NCI-H1417 (cell line): ENCODE data around the gene APCDD1.
"Not testable (repeated sequence)": the region's sequence is repeated elsewhere in the genome, so short reads cannot be mapped to it uniquely, and the experiment has no call there.

ENCODE experiments used
- DNase-seq, 3 experiments: peaks; one replicate each; lab custom pipeline; 2025; lab: John Stamatoyannopoulos, UW

Gene APCDD1

DNA sequence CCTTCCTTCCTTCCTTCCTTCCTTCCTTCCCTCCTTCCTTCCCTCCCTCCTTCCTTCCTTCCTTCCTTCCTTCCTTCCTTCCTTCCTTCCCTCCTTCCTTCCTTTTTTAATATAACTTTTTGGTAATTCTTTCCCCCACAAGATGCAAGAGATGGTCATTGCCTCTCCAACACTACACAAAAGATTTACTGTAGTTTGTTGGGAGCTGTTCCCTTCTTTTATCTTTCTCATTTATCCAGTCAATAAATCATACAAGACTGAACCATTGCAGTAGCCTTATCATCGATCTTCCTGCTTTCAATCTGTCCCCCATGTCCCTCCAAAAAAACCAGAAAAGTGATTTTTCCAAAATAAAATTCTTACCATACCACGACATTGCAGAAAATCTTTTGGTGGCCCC lies 8.2 kb downstream of the APCDD1 start:
- DNase-seq, result no peak

DNA sequence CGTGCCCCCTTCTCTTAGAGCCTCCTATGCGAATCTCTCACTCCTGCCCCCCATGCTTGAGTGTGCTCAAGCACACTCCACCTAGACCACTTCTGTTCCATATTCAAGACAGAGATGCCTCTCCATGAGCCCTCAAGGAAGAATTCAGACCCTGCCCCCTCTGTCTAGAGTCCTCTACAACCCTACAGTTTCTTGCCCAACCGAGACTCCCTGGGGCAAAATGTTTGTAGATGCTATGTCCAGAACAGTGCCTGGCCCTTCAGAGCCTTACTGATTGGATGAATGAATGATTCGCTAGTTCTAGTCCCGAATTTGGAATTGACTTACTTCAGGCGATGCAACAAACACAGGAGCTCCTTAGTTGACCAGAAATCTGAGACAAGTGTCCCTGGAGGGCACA lies 8.7 kb downstream of the APCDD1 start:
- no peak for DNase-seq

DNA sequence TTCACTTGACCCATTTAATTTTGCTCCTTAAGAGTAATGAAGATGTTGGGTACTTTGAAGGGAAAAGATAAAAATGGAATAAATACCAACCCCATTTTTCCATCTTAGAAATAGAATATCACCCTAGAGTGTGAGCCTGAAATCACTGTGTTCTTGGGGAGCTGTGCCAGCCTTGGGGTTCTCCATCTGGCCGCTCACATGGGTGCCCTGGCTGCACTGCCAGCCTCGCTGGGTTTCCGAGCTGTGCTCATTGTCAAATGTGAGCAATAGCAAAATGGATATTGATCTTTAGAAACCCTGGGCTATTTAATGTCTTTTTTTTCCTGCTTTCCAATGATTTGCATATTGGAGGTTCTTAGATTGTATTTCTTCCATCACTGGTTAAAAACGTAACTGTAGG lies 9.3 kb downstream of the APCDD1 start:
- DNase-seq, result no peak

DNA sequence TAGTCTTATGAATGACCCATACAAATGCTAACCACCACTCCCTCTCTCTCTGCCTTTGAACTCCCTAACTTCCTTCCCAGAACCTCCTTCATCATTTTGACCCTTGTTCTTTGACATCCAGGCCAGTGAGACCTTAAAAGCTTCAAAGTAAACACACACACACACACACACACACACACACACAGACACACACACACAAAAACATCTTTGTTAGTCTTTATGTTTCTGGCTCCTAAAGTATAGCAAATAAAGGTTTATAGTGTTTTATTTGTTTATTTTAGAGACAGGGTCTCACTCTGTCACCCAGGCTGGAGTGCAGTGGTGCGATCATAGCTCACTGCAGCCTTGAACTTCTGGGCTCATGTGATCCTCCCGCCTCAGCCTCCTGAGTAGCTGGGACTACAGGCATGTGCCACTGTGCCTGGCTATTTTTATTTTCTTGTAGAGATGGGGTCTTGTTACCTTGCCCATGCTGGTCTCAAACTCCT lies 9.8 kb downstream of the APCDD1 start:
- DNase-seq, result not testable (repeated sequence)

DNA sequence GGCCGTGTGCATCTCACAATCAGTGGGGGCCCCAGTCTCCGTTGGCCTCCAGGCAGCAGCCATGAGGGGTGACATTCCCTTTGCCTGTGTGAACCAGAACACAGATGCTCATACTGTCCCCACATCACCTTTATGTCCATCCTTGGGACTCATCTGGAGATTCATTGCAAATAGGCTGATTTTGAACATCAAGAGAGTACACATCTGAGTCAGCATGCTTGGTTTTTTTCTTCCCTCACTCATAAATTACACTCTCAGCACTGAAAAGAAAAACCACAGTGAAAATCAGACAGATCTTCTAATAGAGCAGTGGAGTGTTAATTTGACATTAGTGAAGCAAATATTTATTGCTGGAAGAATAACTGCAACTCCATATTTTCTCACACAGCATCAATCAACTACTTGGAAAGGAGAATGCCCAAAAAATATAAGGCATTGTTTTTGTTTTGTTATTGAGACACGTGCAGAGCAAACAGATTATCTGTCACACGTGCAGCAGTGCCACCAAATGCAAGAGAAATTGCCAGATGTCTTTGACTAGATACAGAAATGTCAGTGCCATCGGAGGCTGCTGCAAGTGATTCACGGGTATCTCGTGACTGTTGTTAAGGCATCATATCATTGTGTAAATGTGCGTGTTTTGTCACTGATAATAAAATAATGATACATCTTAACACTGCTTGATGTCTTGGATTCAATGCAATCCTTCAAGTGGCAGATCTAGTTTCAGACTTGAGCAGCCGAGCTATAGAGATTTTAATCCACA lies 10.9 kb downstream of the APCDD1 start:
- peak in 2 of 3 experiments; percentile 11 to 60 for DNase-seq

DNA sequence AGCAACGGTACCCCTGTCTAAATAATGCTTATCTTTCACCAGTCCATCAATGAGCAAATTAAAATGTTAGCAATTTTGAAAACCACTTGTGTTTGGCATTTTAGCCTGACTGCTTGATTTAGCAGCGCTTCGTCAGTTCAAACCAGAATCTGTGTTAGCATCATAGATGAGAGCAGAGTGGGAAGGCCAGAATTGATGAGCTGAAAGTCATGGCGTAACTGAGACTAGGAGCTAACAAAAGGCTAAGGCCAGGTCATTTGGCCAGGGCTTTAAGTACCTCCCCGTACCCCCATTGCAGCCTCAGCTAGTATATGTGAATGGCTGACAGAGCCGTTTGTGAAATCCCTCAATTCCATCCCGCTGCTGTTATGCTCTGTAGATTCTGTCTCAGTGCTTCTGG lies 16.0 kb downstream of the APCDD1 start:
- no peak for DNase-seq

DNA sequence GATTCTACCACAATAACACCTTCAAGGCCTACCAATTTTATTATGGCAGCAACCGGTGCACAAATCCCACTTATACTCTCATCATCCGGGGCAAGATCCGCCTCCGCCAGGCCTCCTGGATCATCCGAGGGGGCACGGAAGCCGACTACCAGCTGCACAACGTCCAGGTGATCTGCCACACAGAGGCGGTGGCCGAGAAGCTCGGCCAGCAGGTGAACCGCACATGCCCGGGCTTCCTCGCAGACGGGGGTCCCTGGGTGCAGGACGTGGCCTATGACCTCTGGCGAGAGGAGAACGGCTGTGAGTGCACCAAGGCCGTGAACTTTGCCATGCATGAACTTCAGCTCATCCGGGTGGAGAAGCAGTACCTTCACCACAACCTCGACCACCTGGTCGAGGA lies 17.1 kb downstream of the APCDD1 start:
- no peak for DNase-seq

DNA sequence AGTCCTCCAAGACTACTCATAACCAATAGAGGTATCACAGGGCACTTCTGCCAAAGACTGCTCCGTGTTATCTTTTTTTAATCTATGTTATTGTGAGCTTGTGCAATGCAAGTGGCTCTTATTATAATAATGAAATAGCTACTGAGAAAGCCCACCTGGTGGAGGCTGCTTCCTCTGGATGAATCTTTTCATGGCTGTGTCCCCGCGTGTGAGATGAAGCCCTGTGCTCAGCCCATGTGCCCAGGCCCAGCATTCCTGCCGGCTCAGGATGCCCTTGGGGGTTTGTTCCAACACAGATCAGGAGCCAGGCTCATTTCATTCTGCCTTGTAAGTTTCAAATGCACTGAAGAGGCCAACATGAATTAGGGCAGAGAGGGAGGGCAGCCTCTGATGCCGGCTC lies 18.7 kb downstream of the APCDD1 start:
- no peak for DNase-seq

DNA sequence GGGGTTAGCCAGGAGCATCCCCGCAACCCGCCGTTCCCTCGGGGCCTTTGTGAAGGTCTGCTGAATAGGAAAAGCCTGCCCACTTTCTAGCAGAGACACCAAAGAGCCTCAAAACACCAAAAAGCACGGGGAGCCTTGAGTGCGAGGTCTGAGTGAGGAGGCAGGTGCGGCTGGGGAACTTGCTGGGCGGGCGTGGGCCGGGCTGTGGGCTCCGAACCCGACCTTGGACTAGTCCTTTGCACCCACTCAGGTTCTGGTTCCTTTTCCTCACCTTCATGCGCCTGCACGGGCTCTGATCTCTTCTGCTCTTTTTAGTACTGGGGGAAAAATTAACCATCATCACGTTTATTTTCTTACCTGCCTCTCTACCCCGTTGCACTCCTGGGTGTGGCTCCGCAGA lies 19.9 kb downstream of the APCDD1 start:
- no peak for DNase-seq

DNA sequence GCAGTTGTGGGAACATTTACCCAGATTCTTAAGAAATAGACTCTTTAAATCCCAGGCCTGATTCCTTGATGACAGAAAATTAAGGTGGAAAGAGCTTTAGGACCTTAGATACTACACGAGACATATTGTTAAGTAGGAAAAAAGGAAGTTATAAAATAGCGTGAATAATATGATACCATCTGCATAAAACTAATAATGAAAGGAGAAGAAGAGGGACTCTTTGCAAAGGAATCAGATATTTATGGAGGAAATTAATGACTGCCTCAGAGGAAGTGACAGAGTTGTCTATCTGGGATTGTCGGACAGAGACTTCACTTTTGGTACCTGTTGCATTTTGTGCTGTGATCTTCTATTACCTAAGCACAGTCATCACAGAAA lies 20.8 kb downstream of the APCDD1 start:
- no peak for DNase-seq

DNA sequence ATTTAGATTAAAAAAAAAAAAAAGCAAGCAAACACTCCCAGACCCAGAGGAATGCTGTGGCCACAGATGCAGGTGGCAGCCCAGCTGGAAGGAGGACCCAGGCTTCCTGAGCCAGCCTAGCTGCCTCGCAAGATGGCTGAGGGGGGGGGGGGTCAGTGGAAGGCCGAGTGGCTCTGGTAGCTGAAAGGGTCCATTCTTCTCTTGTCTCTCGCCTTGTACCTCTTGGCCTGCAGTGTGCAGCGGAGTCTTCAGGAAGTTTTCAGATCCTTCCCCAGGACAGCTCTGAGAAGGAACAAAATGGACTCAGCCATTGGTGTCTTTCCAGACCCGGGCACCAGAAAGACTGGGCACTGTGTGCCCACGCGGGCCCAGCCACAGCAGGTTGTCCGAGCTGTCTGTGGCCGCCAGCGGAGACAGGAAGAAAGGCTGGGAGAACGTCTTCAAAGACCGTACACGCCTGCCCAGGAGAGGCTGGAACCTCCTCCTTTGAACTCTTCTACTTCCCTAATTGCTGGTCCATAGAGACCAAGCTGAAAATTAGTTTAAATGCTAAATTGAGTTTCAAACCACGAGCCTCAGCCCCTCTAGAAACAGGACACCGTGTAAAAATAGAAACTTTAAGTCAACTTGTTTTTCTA lies 21.3 kb downstream of the APCDD1 start:
- DNase-seq, result no peak

DNA sequence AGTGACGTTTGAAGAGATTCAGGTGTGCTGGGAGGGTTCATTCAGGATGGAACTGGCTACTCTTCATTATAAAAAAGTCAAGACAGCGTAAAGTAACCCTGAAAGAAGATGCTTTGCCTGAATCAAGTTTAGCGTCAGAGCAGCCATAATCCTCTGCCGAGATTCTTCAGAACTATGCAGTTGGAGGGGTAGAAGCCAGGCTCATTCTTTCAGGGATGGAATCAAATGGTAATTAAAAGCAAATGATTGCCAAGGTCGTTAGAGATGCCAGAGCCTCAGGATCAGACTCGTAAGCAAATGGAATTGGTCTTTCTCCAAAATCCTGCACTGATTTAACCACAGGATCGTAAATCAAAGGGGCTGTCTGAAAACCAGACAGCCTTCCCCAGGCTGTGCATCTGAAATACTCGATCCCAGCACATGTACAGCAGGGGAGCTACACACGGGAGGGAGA lies 21.9 kb downstream of the APCDD1 start:
- peak; percentile 9 to 67 (median 22) for DNase-seq

DNA sequence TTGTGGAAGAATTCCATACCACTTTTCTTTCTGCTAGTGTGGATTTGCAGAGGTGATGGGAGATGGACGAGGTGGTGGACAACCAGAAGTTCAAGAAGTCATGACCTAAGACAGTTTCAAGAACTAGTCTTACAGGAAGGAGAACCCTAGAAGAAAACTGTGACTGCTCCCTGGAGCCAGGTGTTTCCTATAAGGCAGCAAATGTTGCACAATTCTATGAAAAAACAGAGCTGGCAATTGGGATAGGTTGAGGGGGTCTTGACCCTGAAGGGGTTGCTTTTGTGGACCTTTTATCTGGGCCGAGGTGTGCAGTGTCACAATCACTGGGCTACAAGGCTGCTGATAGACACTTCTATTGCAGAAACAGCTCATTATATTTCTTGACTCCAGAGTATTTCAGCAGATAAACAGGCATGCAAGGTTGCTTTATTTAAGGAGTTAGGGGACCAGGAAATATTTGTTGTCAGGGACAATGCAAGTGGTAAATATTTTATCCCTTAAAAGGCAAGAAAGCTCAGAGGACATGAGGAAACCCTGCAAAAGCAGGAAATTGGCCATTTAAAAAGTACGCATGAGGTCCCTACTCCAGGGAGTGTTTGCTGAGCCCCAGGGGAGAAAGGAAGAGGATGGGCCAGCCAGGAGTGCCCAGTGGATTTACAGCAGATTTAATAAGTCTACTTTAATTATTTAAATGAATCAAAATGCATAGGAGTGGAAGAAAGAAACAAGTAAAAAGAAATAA lies 22.9 kb downstream of the APCDD1 start:
- DNase-seq, result peak in 1 of 3 experiments; percentile 52

DNA sequence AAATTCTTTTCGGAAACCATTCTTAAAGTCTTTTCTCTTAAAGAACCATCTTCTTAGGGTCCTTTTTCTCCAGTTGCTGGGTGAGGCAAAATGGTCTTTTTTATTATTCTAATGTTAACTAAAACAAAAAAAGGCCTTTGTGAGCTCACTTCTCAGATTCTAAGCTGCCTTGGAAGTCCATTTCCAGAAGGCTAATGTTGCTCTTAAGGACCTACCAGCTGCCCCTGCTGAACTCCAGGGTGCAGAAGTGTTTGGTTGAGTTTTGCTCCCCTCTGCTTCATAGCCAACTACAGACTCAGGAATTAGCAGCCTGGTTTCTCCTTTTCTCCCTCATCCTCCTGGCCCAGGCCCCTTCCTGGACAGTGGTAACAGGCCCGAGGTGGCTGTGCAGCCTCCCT lies 23.4 kb downstream of the APCDD1 start:
- DNase-seq, result no peak

DNA sequence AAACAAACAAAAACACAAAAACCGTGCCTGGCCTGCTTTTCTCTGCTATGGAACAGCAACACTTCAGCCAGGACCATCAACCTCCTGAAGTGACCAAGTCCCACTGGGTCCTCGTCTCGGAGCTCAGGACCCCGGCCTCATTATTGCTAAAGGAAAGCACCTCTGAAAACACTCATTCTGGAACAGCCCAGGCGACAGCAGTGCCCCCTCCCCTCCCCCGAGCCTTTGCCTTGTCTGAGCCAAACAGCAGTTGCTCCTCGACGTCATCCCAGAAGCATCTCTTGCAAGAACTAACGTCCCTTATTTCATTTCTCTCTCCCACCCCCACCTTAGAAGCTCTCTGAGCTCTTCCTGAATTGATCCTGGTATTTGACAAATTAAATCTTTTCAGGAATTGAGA lies 27.4 kb downstream of the APCDD1 start:
- no peak for DNase-seq

DNA sequence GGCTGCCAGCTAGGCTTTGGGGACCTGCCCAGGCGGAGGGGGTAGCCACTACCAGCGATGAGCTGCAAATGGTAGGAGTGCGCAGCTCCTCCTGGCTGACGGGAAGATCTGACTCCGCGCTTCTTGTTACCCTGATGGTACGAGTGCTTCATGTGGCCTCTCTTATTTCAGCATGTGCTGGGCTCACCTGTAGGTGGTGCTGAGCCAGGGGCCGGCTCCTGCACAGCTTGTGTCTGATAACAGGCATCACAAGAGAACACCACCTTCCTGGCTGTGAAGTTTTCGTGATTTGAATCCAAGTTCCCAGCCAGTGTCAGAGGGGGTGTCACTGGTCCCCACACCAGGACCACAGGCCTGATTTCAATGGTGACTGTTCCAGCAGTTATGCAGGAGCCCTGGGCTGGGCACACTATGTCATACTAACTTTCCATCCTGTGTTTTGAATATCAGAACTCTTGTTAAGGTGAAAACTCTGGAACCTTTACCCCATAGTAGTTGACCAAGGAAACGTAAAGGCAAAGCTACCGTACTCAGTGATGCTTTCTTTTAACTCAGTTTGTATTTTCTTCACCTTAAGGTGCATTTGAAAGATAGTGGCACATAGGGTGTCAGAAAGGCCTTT lies 28.0 kb downstream of the APCDD1 start:
- no peak for DNase-seq

DNA sequence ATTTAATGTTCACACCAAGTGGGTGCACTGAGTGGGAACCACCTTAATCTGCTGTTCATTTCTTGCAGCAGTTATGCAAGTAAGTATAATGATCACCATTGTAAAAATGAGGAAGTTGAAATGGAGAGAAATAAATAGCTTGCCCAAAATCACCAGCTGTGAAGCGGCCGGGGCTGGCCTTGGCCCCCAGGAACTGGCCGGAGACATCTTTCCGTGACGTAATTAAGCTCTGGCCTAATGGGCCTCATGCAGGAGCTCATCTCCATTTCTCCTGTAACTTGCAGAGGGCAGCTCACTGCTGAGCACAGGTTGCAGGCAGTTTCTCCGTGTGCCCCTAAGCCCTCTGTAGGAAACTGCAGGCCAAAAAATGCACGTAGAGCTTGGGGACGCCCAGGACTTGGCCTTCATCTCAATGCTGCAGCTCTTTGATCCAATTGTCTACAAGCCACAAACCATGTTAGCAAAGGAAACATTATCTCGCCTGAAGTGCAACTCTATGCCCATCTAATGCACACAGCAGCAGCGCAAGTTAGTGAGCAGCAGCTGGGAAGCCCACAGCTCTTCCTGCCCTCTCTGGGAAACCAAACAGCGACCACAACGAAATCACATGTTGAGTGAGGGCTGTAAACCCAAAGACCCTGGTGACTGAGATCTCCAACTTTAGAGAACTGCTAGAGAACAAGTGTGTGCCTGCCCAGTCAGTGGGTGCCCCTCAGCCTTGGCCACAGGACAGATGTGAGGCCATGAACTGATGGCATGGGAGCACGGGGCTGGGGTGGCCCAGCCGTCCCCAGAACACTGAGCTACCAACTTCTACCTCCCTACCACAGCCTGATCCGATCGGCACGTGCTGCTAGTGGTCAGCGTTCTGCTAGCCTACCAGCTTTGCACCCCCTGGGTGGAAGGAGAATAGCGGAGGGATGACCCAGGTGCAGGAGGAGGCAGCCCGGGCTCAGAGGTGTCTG lies 28.8 kb downstream of the APCDD1 start:
- no peak for DNase-seq

DNA sequence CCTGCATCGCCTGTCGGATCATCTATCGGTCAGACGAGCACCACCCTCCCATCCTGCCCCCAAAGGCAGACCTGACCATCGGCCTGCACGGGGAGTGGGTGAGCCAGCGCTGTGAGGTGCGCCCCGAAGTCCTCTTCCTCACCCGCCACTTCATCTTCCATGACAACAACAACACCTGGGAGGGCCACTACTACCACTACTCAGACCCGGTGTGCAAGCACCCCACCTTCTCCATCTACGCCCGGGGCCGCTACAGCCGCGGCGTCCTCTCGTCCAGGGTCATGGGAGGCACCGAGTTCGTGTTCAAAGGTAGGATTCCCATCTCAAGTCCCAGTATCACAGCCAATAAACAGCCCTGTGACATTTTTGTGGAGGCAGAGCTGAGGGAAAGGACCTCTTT lies 31.0 kb downstream of the APCDD1 start:
- DNase-seq, result no peak

DNA sequence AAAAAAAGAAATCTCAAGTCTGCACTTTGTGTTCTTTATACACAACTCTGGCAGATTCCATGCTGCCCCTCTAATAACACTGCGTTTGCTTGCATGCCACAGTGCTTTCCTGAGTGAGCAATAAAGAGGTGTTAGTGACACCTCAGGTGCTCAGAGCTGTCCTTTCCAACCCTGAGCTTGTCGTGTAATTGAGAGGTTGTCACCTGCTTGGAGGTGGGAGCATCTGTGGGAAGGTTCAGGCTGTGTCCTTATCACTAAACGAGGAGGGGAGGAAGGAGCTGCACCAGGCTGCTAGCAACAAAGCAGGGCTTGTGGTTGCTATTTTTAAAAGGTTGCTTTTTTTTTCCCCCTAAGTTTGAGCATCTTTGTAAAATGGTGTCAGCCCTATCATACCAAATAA lies 31.9 kb downstream of the APCDD1 start:
- DNase-seq, result peak in 1 of 3 experiments; percentile 10

DNA sequence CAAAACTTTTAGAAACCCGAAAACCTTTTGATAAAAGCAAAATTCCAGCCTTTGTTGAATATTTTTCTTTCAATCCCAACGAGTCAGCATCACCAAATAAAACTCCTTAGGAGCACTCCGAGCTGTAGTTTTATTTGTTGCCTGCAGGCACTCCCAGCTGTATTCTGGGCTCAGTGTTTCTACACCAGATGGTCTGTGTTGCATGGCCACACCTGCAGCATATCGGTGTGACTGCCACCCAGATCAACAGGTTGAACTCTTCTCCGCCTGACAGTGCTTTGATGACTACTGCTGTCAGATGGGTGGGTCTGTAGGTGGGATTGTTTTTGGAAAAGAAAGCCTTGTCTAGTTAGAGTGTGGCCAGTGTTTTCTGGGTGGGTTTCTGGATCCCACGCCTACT lies 32.7 kb downstream of the APCDD1 start:
- peak in 1 of 3 experiments; percentile 10 for DNase-seq

DNA sequence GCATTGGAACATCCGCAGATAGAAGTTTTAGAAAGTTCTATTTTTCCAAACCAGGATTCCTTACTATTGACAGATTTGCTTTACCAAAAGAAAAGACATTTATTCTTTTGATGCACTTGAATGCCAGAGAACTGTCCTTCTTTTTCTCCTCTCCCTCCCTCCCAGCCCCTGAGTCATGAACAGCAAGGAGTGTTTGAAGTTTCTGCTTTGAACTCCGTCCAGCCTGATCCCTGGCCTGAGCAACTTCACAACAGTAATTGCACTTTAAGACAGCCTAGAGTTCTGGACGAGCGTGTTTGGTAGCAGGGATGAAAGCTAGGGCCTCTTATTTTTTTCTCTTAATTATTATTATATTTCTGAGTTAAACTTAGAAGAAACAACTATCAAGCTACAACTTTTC lies 33.6 kb downstream of the APCDD1 start:
- DNase-seq, result no peak
